IMR-90 (cell line): ENCODE data around the gene CH25H. TPM values are rescaled to one million over a fixed set of nuclear protein-coding genes. Genes with fewer than 3 reads are reported as not detected.

Experiments
- ATAC-seq: fragments of 200-7000 bp; cut with Tn5 transposase; 2 replicates; pipeline ENCODE4 v1.9.1; 2020; ENCODE audit warnings: low read depth, mild to moderate bottlenecking, moderate library complexity
- BruUV-seq: library from RNA; stranded (reverse); fragments of 400-500 nt; replicated peaks from 2 replicates; lab custom pipeline; 2021; lab: Mats Ljungman, UMichigan
- CTCF ChIA-PET: fragments of 300-600 bp; formaldehyde crosslinking; extraction: SDS; loops from one replicate; lab custom pipeline; 2021; ENCODE audit warnings: antibody characterized with exemption; lab: Yijun Ruan, JAX
- POLR2A ChIA-PET: fragments of 300-600 bp; sonication (Branson Sonifier 250); formaldehyde crosslinking; loops from one replicate; lab custom pipeline; 2022; ENCODE audit warnings: antibody characterized with exemption; ENCODE audit not compliant: unreplicated experiment; lab: Charles Lee
- DNase-seq: peaks from one replicate; pipeline ENCODE4 v3.0.0; 2013
- H2AFZ ChIP-seq: replicated peaks from 2 replicates; pipeline ENCODE3; 2013; ENCODE audit warnings: low read length, mild to moderate bottlenecking; ENCODE audit not compliant: poor library complexity
- H2AK5ac ChIP-seq: 2 replicates; pipeline ENCODE4 v1.6.1; 2013; ENCODE audit warnings: low read depth, low read length, inconsistent platforms
- H2AK9ac ChIP-seq: replicated peaks from 2 replicates; pipeline ENCODE3; 2013; ENCODE audit warnings: mild to moderate bottlenecking, low read depth, low read length, moderate library complexity; ENCODE audit not compliant: poor library complexity
- H2BK120ac ChIP-seq: 2 replicates; pipeline ENCODE4 v1.6.1; 2013; ENCODE audit warnings: low read depth, low read length, inconsistent platforms
- H2BK15ac ChIP-seq: 3 replicates; pipeline ENCODE4 v1.6.1; 2013; ENCODE audit warnings: low read depth, low read length, inconsistent platforms
- H2BK20ac ChIP-seq: 2 replicates; pipeline ENCODE4 v1.6.1; 2013; ENCODE audit warnings: low read depth, mild to moderate bottlenecking, inconsistent platforms, low read length, moderate library complexity
- H2BK5ac ChIP-seq: 2 replicates; pipeline ENCODE4 v1.6.1; 2013; ENCODE audit warnings: mild to moderate bottlenecking, low read depth, low read length, inconsistent platforms; ENCODE audit not compliant: poor library complexity, severe bottlenecking
- H3K14ac ChIP-seq: replicated peaks from 2 replicates; pipeline ENCODE4 v1.6.1; 2013; ENCODE audit warnings: low read depth, low read length, inconsistent platforms
- H3K18ac ChIP-seq: 2 replicates; pipeline ENCODE4 v1.6.1; 2013; ENCODE audit warnings: low read depth, low read length, control low read depth
- H3K23ac ChIP-seq: 2 replicates; pipeline ENCODE4 v1.6.1; 2013; ENCODE audit warnings: low read depth, low read length, inconsistent platforms
- H3K27ac ChIP-seq: 2 replicates; pipeline ENCODE4 v1.5.1; 2013; ENCODE audit warnings: mild to moderate bottlenecking, control low read depth, low read length; ENCODE audit not compliant: insufficient read depth
- H3K27me3 ChIP-seq: 2 replicates; pipeline ENCODE4 v1.6.1; 2013; ENCODE audit warnings: low read length; ENCODE audit not compliant: control insufficient read depth, insufficient read depth
- H3K36me3 ChIP-seq: 2 replicates; pipeline ENCODE4 v1.6.1; 2013; ENCODE audit warnings: low read length, mixed read lengths; ENCODE audit not compliant: control insufficient read depth, insufficient read depth
- H3K4ac ChIP-seq: 2 replicates; pipeline ENCODE4 v1.6.1; 2013; ENCODE audit warnings: low read depth, low read length, inconsistent platforms
- H3K4me1 ChIP-seq: 2 replicates; pipeline ENCODE4 v1.6.1; 2013; ENCODE audit warnings: low read length, mixed read lengths; ENCODE audit not compliant: control insufficient read depth, insufficient read depth
- H3K4me2 ChIP-seq: 2 replicates; pipeline ENCODE4 v1.6.1; 2013; ENCODE audit warnings: low read depth, mild to moderate bottlenecking, control low read depth, low read length, moderate library complexity
- H3K4me3 ChIP-seq: 2 replicates; pipeline ENCODE4 v1.5.1; 2013; ENCODE audit warnings: low read depth, mild to moderate bottlenecking, control low read depth, low read length, moderate library complexity; ENCODE audit not compliant: insufficient read depth
- H3K56ac ChIP-seq: 2 replicates; pipeline ENCODE4 v1.6.1; 2013; ENCODE audit warnings: low read length, inconsistent platforms; ENCODE audit not compliant: insufficient read depth; ENCODE audit errors: extremely low read depth
- H3K79me1 ChIP-seq, 2 experiments: 2 replicates each; pipeline ENCODE4 v1.6.1; 2013; ENCODE audit warnings: low read length in 2 of 2, inconsistent platforms in 1 of 2, low read depth in 1 of 2
- H3K9ac ChIP-seq: 2 replicates; pipeline ENCODE4 v1.6.1; 2013; ENCODE audit warnings: low read depth, low read length, control low read depth
- H3K9me1 ChIP-seq: 2 replicates; pipeline ENCODE4 v1.6.1; 2013; ENCODE audit warnings: low read length, inconsistent platforms; ENCODE audit not compliant: insufficient read depth
- H3K9me3 ChIP-seq: 2 replicates; pipeline ENCODE4 v1.6.1; 2013; ENCODE audit warnings: low read length; ENCODE audit not compliant: control insufficient read depth, insufficient read depth
- H4K20me1 ChIP-seq: 2 replicates; pipeline ENCODE4 v1.6.1; 2013; ENCODE audit warnings: low read length, inconsistent platforms; ENCODE audit not compliant: insufficient read depth
- H4K5ac ChIP-seq: 2 replicates; pipeline ENCODE4 v1.6.1; 2013; ENCODE audit warnings: mild to moderate bottlenecking, low read depth, low read length, control low read depth
- H4K8ac ChIP-seq, 2 experiments: 2 replicates each; pipeline ENCODE4 v1.6.1; 2013; ENCODE audit warnings: low read depth in 2 of 2, low read length in 2 of 2, control low read depth in 1 of 2, inconsistent platforms in 1 of 2
- H4K91ac ChIP-seq: 2 replicates; pipeline ENCODE4 v1.6.1; 2013; ENCODE audit warnings: low read depth, low read length, inconsistent platforms; ENCODE audit not compliant: insufficient read depth
- BHLHE40 ChIP-seq: fragments of 150-350 bp; IDR thresholded peaks from 2 replicates; pipeline ENCODE4 v1.6.1; 2016; ENCODE audit warnings: mild to moderate bottlenecking, low read depth, low read length
- MAZ ChIP-seq: IDR thresholded peaks from 2 replicates; pipeline ENCODE4 v1.6.1; 2012; ENCODE audit warnings: low read depth, mild to moderate bottlenecking, low read length, improper control_type of control experiment, moderate library complexity, borderline replicate concordance
- RAD21 ChIP-seq: IDR thresholded peaks from 2 replicates; pipeline ENCODE4 v1.6.1; 2012; ENCODE audit warnings: low read length, improper control_type of control experiment
- WGBS, 2 experiments: methylation state at CpG; one replicate each; pipeline versions ENCODE4 v1.1.5 to v1.1.7; 2013; ENCODE audit warnings: missing lambda C conversion rate in 2 of 2; ENCODE audit not compliant: insufficient read length in 1 of 2; ENCODE audit errors: extremely low coverage in 2 of 2; 5-methylcytosine and 5-hydroxymethylcytosine counted together
- dilution Hi-C: fragments of 300-500 bp; cut with HindIII; formaldehyde crosslinking; loops from one replicate; pipeline ENCODE4 v1.14.3; 2018; ENCODE audit warnings: low sequenced_read_pairs; ENCODE audit not compliant: unreplicated experiment
- in situ Hi-C: fragments of 300-500 bp; cut with MboI; formaldehyde crosslinking; loops from 3 replicates; pipeline ENCODE4 v1.14.3; 2019; ENCODE audit warnings: low sequenced_read_pairs, inconsistent platforms, mixed read lengths
- intact Hi-C: fragments of 100-400 bp; cut with micrococcal nuclease; formaldehyde crosslinking; loops from 2 replicates; pipeline ENCODE4 v1.10.0; 2022
- polyA plus RNA-seq, 3 experiments: library from polyadenylated mRNA; depleted of rRNA; stranded (reverse); fragments of >200 nt; gene quantifications; 2 replicates each; pipeline ENCODE4 v1.2.3, GENCODE V29; 2012; ENCODE audit warnings: low replicate concordance in 1 of 3
- total RNA-seq: library from RNA; depleted of rRNA; stranded (reverse); fragments of >200 nt; gene quantifications from 2 replicates; pipeline ENCODE4 v1.2.3, GENCODE V29; 2012
- TF ChIP-seq, protein P1 (sequence below): fragments of 150-350 bp; IDR thresholded peaks from 2 replicates; pipeline ENCODE4 v1.6.1; 2017; ENCODE audit warnings: mild to moderate bottlenecking, antibody characterized with exemption, low read length, low read depth
- TF ChIP-seq, protein P2 (sequence below): fragments of 150-350 bp; IDR thresholded peaks from 2 replicates; pipeline ENCODE4 v1.6.1; 2016; ENCODE audit warnings: low read depth, mild to moderate bottlenecking, low read length, moderate library complexity, borderline replicate concordance

The CH25H gene
- total and polyA plus RNA-seq, 2 of the 4 experiments (the other 2 are of a cell fraction) = 0.12 to 0.18 TPM

DNA sequence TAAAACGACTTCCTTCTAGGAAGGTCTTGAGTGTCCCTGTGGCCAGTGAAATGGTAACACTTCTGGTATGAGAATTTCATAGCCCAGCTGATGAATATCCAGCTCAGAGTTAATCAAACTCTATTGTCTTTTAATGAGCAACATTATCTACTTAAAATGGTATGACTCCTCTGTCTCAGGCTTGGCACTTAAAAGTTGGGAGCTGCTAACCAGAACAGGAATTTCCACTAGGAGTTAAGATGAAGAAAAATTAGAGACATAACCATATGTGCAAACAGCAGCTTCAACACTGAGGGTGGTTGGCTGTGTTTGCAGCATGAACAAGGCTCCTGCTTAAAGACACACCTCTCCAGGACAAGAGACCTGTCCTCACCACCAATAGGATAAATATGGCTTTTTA lies 46.8 kb downstream of the CH25H start:
- Histone ChIP-seq H2BK5ac (no peak overlapping the region), H3K4me1 (no peaks in the 10 kb centered on the region; the same call in 1 of the 2 replicates), H3K27me3 (peaks cover 7% of the 10 kb centered on the region; the same call in 1 of the 2 replicates), H3K36me3 (no peaks in the 10 kb centered on the region), H3K9me3 (no peaks in the 10 kb centered on the region), H3K23ac (no peak overlapping the region), H3K4me2 (no peak overlapping the region), H2BK15ac (no peak overlapping the region; the same call in 2 of the 3 replicates), H3K9ac (no peak overlapping the region), H4K8ac (no peak overlapping the region), H3K79me1 (no peaks in the 10 kb centered on the region), H2BK20ac (no peak overlapping the region), H3K27ac (no peak overlapping the region), H2BK120ac (no peak overlapping the region), H2AK5ac (no peak overlapping the region), H4K91ac (no peak overlapping the region), H3K4ac (no peak overlapping the region), H3K9me1 (no peaks in the 10 kb centered on the region), H3K56ac (no peak overlapping the region), H4K20me1 (no peaks in the 10 kb centered on the region), H2AFZ (no peak overlapping the region), H3K14ac (no peak overlapping the region), H3K18ac (no peak overlapping the region), H4K5ac (no peak overlapping the region), H2AK9ac (no peak overlapping the region), H3K4me3 (no peak overlapping the region)
- ATAC-seq (no peak), DNase-seq (no peak)
- dilution Hi-C loops (no loop called here), intact Hi-C loops (no loop called here), in situ Hi-C loops (no loop called here)
- TF ChIP-seq, protein P1, sequence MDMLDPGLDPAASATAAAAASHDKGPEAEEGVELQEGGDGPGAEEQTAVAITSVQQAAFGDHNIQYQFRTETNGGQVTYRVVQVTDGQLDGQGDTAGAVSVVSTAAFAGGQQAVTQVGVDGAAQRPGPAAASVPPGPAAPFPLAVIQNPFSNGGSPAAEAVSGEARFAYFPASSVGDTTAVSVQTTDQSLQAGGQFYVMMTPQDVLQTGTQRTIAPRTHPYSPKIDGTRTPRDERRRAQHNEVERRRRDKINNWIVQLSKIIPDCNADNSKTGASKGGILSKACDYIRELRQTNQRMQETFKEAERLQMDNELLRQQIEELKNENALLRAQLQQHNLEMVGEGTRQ = no peak
- TF ChIP-seq BHLHE40 (no peak), RAD21 (no peak), MAZ (no peak)
- TF ChIP-seq, protein P2, sequence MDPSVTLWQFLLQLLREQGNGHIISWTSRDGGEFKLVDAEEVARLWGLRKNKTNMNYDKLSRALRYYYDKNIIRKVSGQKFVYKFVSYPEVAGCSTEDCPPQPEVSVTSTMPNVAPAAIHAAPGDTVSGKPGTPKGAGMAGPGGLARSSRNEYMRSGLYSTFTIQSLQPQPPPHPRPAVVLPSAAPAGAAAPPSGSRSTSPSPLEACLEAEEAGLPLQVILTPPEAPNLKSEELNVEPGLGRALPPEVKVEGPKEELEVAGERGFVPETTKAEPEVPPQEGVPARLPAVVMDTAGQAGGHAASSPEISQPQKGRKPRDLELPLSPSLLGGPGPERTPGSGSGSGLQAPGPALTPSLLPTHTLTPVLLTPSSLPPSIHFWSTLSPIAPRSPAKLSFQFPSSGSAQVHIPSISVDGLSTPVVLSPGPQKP = no peak
- no TSS peak for BruUV-seq
- no CpG with 5 or more reads among the region's 1 CpG for WGBS, 2 experiments
- POLR2A ChIA-PET = no interaction called here
- CTCF ChIA-PET = interaction anchor here (0.6 kb wide), 1 partner anchor 254 kb away, joined by 3 read pairs; no protein-coding TSS in a partner anchor
